Activated gamma-delta T cell (primary cell): ENCODE measurements around the gene DNAI2.

Source experiments
- DNase-seq: peaks from one replicate; lab custom pipeline; 2025; lab: John Stamatoyannopoulos, UW

Gene DNAI2

DNA sequence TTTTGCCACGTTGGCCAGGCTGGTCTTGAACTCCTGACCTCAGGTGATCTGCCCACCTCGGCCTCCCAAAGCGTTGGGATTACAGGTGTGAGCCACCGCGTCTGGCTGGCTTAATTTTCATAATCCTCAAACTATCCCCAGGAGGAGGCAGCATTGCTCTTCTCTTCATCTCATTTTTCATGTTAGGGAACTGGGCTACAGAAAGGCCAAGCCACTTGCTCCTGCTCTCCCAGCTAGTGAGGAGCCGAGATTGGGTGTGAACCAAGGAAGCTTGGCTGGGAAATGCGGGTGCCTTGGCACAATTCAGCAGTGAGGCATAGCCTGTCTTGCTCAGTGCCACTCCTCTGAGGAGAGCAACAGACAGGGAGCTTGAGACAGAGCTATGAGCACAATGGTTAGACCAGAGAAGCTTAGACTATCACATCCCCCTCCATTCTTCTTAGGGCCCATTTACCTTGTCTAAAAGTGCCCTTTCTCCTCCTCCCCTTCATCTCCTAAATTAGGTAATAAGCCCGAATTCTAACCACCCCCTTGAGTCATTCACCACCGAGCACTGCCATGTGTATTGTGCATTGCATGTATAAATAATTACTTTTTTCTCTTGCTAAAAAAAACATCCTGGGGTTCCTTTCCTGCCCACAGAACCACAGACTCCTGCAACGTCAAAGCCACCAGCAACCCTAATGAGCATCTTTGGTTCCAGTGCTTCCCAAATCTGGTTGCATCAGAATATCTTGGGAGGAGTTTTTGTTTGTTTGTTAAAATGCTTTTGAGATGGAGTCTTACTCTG is 32.0 kb downstream of the DNAI2 start:
- DNase-seq, result no peak

- no peak for DNase-seq
These were observed 34.1 kb downstream of the DNAI2 start for GRCh38 chr17:74307984-74308773.

GRCh38 chr17:74309902-74310301 is 35.9 kb downstream of the DNAI2 start:
- no peak for DNase-seq

- no peak for DNase-seq
These were observed 40.8 kb downstream of the DNAI2 start for GRCh38 chr17:74314877-74315276.

DNA sequence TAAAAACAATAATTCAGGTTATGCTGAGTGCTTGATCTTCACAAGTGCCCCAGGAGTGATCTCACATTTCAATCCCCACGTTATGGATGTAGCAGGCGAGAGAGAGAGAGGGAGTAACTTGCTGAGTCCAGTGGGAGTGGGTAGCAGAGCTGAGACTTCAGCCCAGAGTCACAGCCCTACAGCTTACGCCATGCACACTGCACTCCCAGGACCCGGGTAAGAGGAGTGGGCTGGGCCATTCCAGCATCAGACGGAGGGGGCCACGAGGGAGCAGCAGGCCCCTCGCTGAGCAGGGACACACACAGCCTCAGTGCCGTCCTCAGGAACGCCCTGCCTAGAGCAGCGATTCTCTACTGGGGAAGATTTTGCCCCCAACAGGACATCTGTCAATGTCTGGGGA is 42.2 kb downstream of the DNAI2 start:
- DNase-seq, result no peak

DNA sequence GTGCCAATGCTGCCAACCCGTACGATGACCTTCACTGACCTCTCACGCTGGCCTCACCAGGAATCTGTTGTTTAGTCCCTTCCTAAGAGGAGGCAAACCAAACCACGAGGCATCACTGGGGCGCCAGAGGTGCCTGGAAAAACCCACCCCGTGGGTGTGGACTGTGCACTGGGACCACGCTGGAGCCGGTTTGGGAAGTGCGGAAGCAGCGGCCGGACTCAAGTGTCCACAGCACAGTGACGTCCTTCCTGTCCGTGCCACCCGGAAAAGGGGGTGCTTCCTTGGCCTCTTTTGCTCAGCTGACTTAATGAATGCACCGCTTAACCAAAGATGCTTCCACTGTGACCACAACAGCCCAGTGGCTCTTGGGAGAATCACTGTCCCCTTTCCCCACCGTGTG is 43.0 kb downstream of the DNAI2 start:
- DNase-seq, result no peak

DNA sequence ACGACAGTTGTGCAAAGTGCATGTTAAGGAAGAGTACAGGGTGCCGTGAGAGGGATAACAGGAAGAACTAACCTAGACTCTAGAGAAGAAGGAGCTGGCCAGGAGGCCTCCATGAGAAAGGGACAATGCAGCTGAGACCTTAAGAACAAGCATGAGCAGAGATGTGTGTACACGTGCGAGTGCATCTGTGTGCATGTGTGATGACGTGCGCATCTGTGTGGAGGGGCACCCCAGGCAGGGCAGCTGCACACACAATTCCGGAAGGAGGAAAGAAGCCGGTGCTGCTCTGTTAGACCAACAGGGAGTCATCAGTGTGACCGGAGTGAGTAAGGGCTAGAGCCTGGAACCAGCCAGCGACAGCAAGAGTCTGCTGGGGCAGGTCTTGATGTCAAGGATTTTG is 44.4 kb downstream of the DNAI2 start:
- DNase-seq, result no peak

- no peak for DNase-seq
These were observed 50.5 kb downstream of the DNAI2 start for GRCh38 chr17:74324521-74324920.

GRCh38 chr17:74325376-74325742 is 51.3 kb downstream of the DNAI2 start:
- DNase-seq, result no peak

- DNase-seq, result peak; percentile 51
These were observed 51.8 kb downstream of the DNAI2 start, which contains the start of gene KIF19 for GRCh38 chr17:74325743-74326379. Gene KIF19, plus strand, starts transcription at chr17:74326226. Its CDS starts 124 bp downstream, at chr17:74326350.

- no peak for DNase-seq
These were observed 52.5 kb downstream of the DNAI2 start for GRCh38 chr17:74326506-74326905.

GRCh38 chr17:74328487-74328886 is 54.5 kb downstream of the DNAI2 start:
- DNase-seq, result no peak

DNA sequence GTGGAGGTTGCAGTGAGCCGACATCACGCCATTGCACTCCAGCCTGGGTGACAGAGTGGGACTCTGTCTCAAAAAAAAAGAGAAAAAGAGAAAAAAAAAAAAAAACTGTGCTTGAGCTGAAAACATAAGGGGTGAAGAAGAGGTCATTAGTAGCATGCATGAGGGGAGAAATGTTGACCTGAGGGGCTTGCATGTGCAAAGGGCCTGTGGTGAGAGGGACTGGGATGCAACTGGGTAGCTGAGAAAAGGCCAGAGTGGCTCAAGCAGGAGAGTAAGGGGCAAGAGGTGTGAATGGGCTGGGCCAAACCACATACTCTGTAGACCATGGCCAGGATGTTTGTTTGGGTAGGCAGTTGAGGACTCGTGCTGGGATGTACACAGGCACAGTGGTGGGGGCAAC is 55.3 kb downstream of the DNAI2 start:
- no peak for DNase-seq

- no peak for DNase-seq
These were observed 56.4 kb downstream of the DNAI2 start for GRCh38 chr17:74330446-74330845.

DNA sequence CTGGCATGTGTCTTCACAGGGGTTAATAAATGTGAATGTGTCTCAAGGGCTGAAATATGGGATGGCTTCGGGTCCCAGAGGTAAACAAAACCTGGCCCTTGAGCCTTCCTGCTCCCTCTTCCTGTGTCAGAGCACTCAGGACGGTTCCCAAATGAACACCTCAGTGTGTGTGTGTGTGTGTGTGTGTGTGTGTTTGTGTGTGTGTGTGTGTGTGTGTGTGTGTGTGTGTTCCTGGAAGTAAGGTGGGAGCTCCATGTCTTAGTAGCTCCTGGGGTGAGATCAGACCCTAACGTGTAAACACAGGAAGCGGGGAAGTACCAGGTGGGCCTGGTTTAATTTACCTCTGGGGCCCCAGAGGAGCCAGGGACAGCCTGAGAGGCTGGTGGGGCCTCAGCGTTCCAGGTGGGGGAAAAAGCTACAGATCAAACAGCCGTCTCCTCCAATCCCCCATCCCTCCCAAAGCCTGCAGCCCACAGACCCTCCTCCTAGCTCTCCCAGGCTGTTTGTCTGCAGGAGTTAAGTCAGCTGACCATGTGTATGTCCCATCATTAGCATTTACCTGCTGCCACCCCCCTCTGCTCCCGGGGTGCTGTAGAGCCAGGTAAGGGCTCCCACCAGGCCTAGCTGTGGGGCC is 58.1 kb downstream of the DNAI2 start:
- no peak for DNase-seq

- no peak for DNase-seq
These were observed 58.8 kb downstream of the DNAI2 start for GRCh38 chr17:74332763-74333283.

GRCh38 chr17:74334393-74335039 is 60.5 kb downstream of the DNAI2 start:
- no peak for DNase-seq

DNA sequence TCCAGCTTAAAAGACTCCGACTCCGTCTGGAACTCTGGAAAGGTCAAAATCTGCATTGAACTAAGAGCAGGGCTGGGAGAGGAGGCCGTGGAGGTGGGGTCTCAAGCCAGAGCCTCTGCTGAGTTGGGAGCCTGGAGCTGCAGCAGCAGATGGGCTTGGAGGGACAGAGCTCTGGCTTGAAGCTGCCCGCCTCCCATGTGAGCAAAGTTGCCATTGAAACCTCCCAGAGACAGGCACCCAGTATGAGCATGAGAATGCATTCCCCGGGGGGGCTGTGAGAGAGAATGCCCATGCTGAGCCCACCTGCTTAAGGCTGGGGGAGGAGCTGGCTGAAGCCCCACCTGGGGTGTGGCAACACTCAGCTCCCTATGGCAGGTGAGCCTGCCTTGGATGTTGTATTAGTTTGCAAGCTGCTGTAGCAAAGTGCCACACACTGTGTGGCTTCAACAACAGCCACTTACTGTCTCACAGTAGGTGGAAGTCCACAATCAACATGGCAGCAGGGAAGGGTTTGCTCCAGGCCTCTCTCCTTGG is 61.6 kb downstream of the DNAI2 start:
- no peak for DNase-seq

DNA sequence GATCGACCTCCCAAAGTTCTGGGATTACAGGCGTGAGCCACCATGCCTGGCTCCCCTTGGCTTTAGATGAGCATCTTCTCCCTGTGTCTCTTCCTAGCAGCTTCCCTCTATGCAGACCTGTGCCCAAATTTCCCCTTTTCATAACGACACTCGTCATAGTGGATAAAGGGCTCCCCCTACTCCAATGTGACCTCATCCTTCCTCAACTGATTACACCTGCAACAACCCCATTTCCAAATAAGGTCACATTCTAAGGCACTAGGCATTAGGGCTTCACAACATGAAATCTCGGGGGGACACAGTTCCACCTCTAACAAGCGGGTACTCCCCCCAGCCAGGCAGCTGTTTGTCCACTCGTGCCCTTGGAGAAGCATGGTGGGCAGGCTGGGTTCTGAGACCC is 62.3 kb downstream of the DNAI2 start:
- no peak for DNase-seq

- no peak for DNase-seq
These were observed 63.9 kb downstream of the DNAI2 start for GRCh38 chr17:74337834-74338500.
